ENCODE results near the gene ORAI3. TPM values are rescaled to one million over a fixed set of nuclear protein-coding genes. Genes with fewer than 3 reads are reported as not detected.

ORAI3 gene
- total and polyA plus RNA-seq, 4 experiments from 2014 or later, result 16.2 to 22.0 (median 18.4) TPM

GRCh38 chr16:30914830-30915229 lies 34.0 kb upstream of the ORAI3 start:
- ChIA-PET CTCF (ENCODE audit: partially characterized antibody) (interaction anchor here (1.5 to 2.5 kb wide), 2 partner anchors 12 to 70 kb away, joined by 4 to 12 read pairs; no protein-coding TSS in a partner anchor), POLR2A (ENCODE audit: partially characterized antibody) (no interaction called here)
- Mint-ChIP-seq H3K4me3 (no peak overlapping the region), H3K9me3 (no peaks in the 10 kb centered on the region), H3K4me1 (no peaks in the 10 kb centered on the region), H3K27me3 (no peaks in the 10 kb centered on the region), H3K27ac (no peak overlapping the region), H3K36me3 (no peaks in the 10 kb centered on the region)
- Histone ChIP-seq H3K27ac (ENCODE audit: low read depth, low read length) (no peak overlapping the region), H3K9me3 (ENCODE audit: control insufficient read depth in 1 of 2, low read length in 2 of 2) (no peaks in the 10 kb centered on the region), H3K36me3 (ENCODE audit: insufficient read depth, low read length) (no peaks in the 10 kb centered on the region), H3K27me3 (ENCODE audit: insufficient read depth, low read length) (no peaks in the 10 kb centered on the region), H3K4me3 (ENCODE audit: low read length in 2 of 2) (no peak overlapping the region), H3K4me1 (ENCODE audit: insufficient read depth, low read length) (no peaks in the 10 kb centered on the region)
- DNase-seq, result no peak
- intact Hi-C loops (cut with micrococcal nuclease), result no loop called here

- peaks cover 2 to 19% (median 7%) of the 10 kb centered on the region in 4 donors for H3K4me1 Mint-ChIP-seq
- H3K4me3 Mint-ChIP-seq, result no peak overlapping the region
- no peak overlapping the region for H3K4me3 ChIP-seq (ENCODE audit: low read length in 2 of 2)
- DNase-seq, result no peak
- ChIA-PET POLR2A (ENCODE audit: partially characterized antibody) (no interaction called here), CTCF (ENCODE audit: partially characterized antibody) (interaction anchor here (1.6 to 4.7 kb wide), 2 partner anchors 14 to 74 kb away, joined by 3 to 80 read pairs; no protein-coding TSS in a partner anchor)
- intact Hi-C loops (cut with micrococcal nuclease), result no loop called here
- H3K27ac ChIP-seq (ENCODE audit: low read depth, low read length), result no peak overlapping the region
- H3K9me3 ChIP-seq (ENCODE audit: control insufficient read depth in 1 of 2, low read length in 2 of 2), result no peaks in the 10 kb centered on the region
- H3K27me3 Mint-ChIP-seq, result no peaks in the 10 kb centered on the region
- H3K4me1 ChIP-seq (ENCODE audit: insufficient read depth, low read length), result peaks cover 3% of the 10 kb centered on the region
- H3K27me3 ChIP-seq (ENCODE audit: insufficient read depth, low read length), result no peaks in the 10 kb centered on the region
- H3K27ac Mint-ChIP-seq, result no peak overlapping the region
- H3K36me3 Mint-ChIP-seq, result peaks cover 0 to 8% of the 10 kb centered on the region in 2 donors
- H3K36me3 ChIP-seq (ENCODE audit: insufficient read depth, low read length), result no peaks in the 10 kb centered on the region
- peaks cover 0 to 2% (median 0%) of the 10 kb centered on the region in 8 donors for H3K9me3 Mint-ChIP-seq
Measured at GRCh38 chr16:30918614-30919013, 30.3 kb upstream of the ORAI3 start.

- ChIA-PET POLR2A (ENCODE audit: partially characterized antibody) (interaction anchor here (1.9 kb wide), 1 partner anchor 76 kb away, joined by 7 read pairs; no protein-coding TSS in a partner anchor), CTCF (ENCODE audit: partially characterized antibody) (interaction anchor here (0.9 to 4.7 kb wide), 4 partner anchors 16 to 76 kb away, joined by 3 to 80 read pairs (median 6); no protein-coding TSS in a partner anchor)
- Mint-ChIP-seq H3K27me3 (no peaks in the 10 kb centered on the region), H3K27ac (peak overlapping the region in 3 of 7 donors; percentile 17 to 98 (median 36)), H3K4me3 (peak overlapping the region in 7 of 8 donors; percentile 47 to 99 (median 59)), H3K9me3 (peaks cover 0 to 2% (median 0%) of the 10 kb centered on the region in 8 donors), H3K36me3 (peaks cover 0 to 10% of the 10 kb centered on the region in 2 donors), H3K4me1 (peaks cover 4 to 28% (median 13%) of the 10 kb centered on the region in 4 donors)
- Histone ChIP-seq H3K27me3 (ENCODE audit: insufficient read depth, low read length) (no peaks in the 10 kb centered on the region), H3K27ac (ENCODE audit: low read depth, low read length) (no peak overlapping the region), H3K36me3 (ENCODE audit: insufficient read depth, low read length) (no peaks in the 10 kb centered on the region), H3K9me3 (ENCODE audit: control insufficient read depth in 1 of 2, low read length in 2 of 2) (no peaks in the 10 kb centered on the region), H3K4me1 (ENCODE audit: insufficient read depth, low read length) (peaks cover 12% of the 10 kb centered on the region), H3K4me3 (ENCODE audit: low read length in 2 of 2) (no peak overlapping the region)
- DNase-seq, result no peak
- intact Hi-C loops (cut with micrococcal nuclease), result loop anchor here (1.0 kb wide), 1 partner anchor 19 kb away; no protein-coding TSS in a partner anchor
Measured at GRCh38 chr16:30920891-30921290, 28.0 kb upstream of the ORAI3 start.

- intact Hi-C loops (cut with micrococcal nuclease), result loop anchor here (1.0 kb wide), 1 partner anchor 19 kb away; no protein-coding TSS in a partner anchor
- peak overlapping the region; percentile 90 for H3K27ac ChIP-seq (ENCODE audit: low read depth, low read length)
Measured at GRCh38 chr16:30921459-30921747, 27.5 kb upstream of the ORAI3 start.

GRCh38 chr16:30921748-30922419 lies 27.0 kb upstream of the ORAI3 start:
- H3K4me3 Mint-ChIP-seq, result peak overlapping the region; percentile 95 to 100 (median 99)
- H3K4me1 Mint-ChIP-seq, result peaks cover 7 to 33% (median 17%) of the 10 kb centered on the region in 4 donors
- peaks cover 12% of the 10 kb centered on the region for H3K4me1 ChIP-seq (ENCODE audit: insufficient read depth, low read length)
- peak overlapping the region; percentile 59 to 92 for H3K4me3 ChIP-seq (ENCODE audit: low read length in 2 of 2)
- H3K27me3 ChIP-seq (ENCODE audit: insufficient read depth, low read length), result no peaks in the 10 kb centered on the region
- POLR2A ChIA-PET (ENCODE audit: partially characterized antibody), result interaction anchor here (0.5 to 1.1 kb wide), 9 partner anchors 20 to 947 kb away, joined by 3 to 18 read pairs (median 3); partner anchors contain the start of genes ARMC5 and FUS
- H3K27me3 Mint-ChIP-seq, result no peaks in the 10 kb centered on the region
- no peaks in the 10 kb centered on the region for H3K36me3 ChIP-seq (ENCODE audit: insufficient read depth, low read length)
- H3K27ac Mint-ChIP-seq, result peak overlapping the region; percentile 98 to 100 (median 99)
- no peaks in the 10 kb centered on the region for H3K9me3 ChIP-seq (ENCODE audit: control insufficient read depth in 1 of 2, low read length in 2 of 2)
- H3K9me3 Mint-ChIP-seq, result peaks cover 0 to 2% (median 0%) of the 10 kb centered on the region in 8 donors
- DNase-seq, result peak; percentile 81 to 90 (median 85)
- intact Hi-C loops (cut with micrococcal nuclease), result loop anchor here (1.0 to 2.0 kb wide), 13 partner anchors 20 to 947 kb away; partner anchors contain the start of genes FBRS, KAT8, PHKG2 and SETD1A
- peak overlapping the region; percentile 90 for H3K27ac ChIP-seq (ENCODE audit: low read depth, low read length)
- H3K36me3 Mint-ChIP-seq, result peaks cover 0 to 14% of the 10 kb centered on the region in 2 donors
- CTCF ChIA-PET (ENCODE audit: partially characterized antibody), result interaction anchor here (0.6 to 4.7 kb wide), 5 partner anchors 17 to 77 kb away, joined by 4 to 80 read pairs (median 7); no protein-coding TSS in a partner anchor

More at GRCh38 chr16:30921459-30921747, 27.5 kb upstream of the ORAI3 start:
- Histone ChIP-seq H3K9me3 (ENCODE audit: control insufficient read depth in 1 of 2, low read length in 2 of 2) (no peaks in the 10 kb centered on the region), H3K36me3 (ENCODE audit: insufficient read depth, low read length) (no peaks in the 10 kb centered on the region), H3K4me3 (ENCODE audit: low read length in 2 of 2) (peak overlapping the region in 1 of 2 donors; percentile 92), H3K4me1 (ENCODE audit: insufficient read depth, low read length) (peaks cover 12% of the 10 kb centered on the region), H3K27me3 (ENCODE audit: insufficient read depth, low read length) (no peaks in the 10 kb centered on the region)
- peak overlapping the region; percentile 98 to 100 (median 99) for H3K27ac Mint-ChIP-seq
- H3K9me3 Mint-ChIP-seq, result peaks cover 0 to 2% (median 0%) of the 10 kb centered on the region in 8 donors
- ChIA-PET CTCF (ENCODE audit: partially characterized antibody) (interaction anchor here (0.6 to 4.7 kb wide), 5 partner anchors 17 to 76 kb away, joined by 3 to 80 read pairs (median 5); no protein-coding TSS in a partner anchor), POLR2A (ENCODE audit: partially characterized antibody) (interaction anchor here (1.9 kb wide), 1 partner anchor 77 kb away, joined by 7 read pairs; no protein-coding TSS in a partner anchor)
- H3K4me3 Mint-ChIP-seq, result peak overlapping the region; percentile 95 to 100 (median 99)
- H3K4me1 Mint-ChIP-seq, result peaks cover 7 to 33% (median 17%) of the 10 kb centered on the region in 4 donors
- no peak for DNase-seq
- H3K36me3 Mint-ChIP-seq, result peaks cover 0 to 11% of the 10 kb centered on the region in 2 donors
- H3K27me3 Mint-ChIP-seq, result no peaks in the 10 kb centered on the region

- ChIA-PET POLR2A (ENCODE audit: partially characterized antibody) (interaction anchor here (0.5 to 1.1 kb wide), 9 partner anchors 21 to 946 kb away, joined by 3 to 18 read pairs (median 3); partner anchors contain the start of genes ARMC5 and FUS), CTCF (ENCODE audit: partially characterized antibody) (interaction anchor here (1.0 kb wide), 1 partner anchor 77 kb away, joined by 19 read pairs; no protein-coding TSS in a partner anchor)
- Histone ChIP-seq H3K4me1 (ENCODE audit: insufficient read depth, low read length) (peaks cover 12% of the 10 kb centered on the region), H3K9me3 (ENCODE audit: control insufficient read depth in 1 of 2, low read length in 2 of 2) (no peaks in the 10 kb centered on the region), H3K4me3 (ENCODE audit: low read length in 2 of 2) (peak overlapping the region; percentile 73 to 92), H3K27me3 (ENCODE audit: insufficient read depth, low read length) (no peaks in the 10 kb centered on the region), H3K36me3 (ENCODE audit: insufficient read depth, low read length) (no peaks in the 10 kb centered on the region), H3K27ac (ENCODE audit: low read depth, low read length) (peak overlapping the region; percentile 90)
- H3K36me3 Mint-ChIP-seq, result peaks cover 0 to 15% of the 10 kb centered on the region in 2 donors
- intact Hi-C loops (cut with micrococcal nuclease), result loop anchor here (1.0 to 2.0 kb wide), 12 partner anchors 20 to 946 kb away; partner anchors contain the start of genes FBRS, KAT8, PHKG2 and SETD1A
- peaks cover 0 to 2% (median 0%) of the 10 kb centered on the region in 8 donors for H3K9me3 Mint-ChIP-seq
- H3K4me3 Mint-ChIP-seq, result peak overlapping the region; percentile 95 to 100 (median 99)
- peak overlapping the region; percentile 98 to 100 (median 99) for H3K27ac Mint-ChIP-seq
- H3K27me3 Mint-ChIP-seq, result no peaks in the 10 kb centered on the region
- DNase-seq, result peak; percentile 99 to 100 (median 100)
- peaks cover 7 to 33% (median 17%) of the 10 kb centered on the region in 4 donors for H3K4me1 Mint-ChIP-seq
Measured at GRCh38 chr16:30922420-30922959, 26.4 kb upstream of the ORAI3 start.
